IPS DF 19.7 (cell line): ENCODE results near the gene TRAF4.

Experiments used
- DNase-seq: peaks from one replicate; pipeline ENCODE4 v3.0.0-alpha.2; 2013; ENCODE audit warnings: low read depth, low spot score

The TRAF4 gene

GRCh38 chr17:28743243-28744103, at the start of gene TRAF4:
TRAF4 (plus strand) TSS chr17:28744011; CDS start chr17:28744113, 102 bp downstream.
- DNase-seq = peak; percentile 89

GRCh38 chr17:28698253-28698941, 45.4 kb upstream of the TRAF4 start:
- DNase-seq = no peak

GRCh38 chr17:28700278-28700677, 43.5 kb upstream of the TRAF4 start:
- DNase-seq = no peak

- no peak for DNase-seq
Observed at GRCh38 chr17:28700830-28701492, 42.9 kb upstream of the TRAF4 start.

- DNase-seq = no peak
Observed at GRCh38 chr17:28702026-28702751, 41.6 kb upstream of the TRAF4 start.

GRCh38 chr17:28702752-28703150, 41.1 kb upstream of the TRAF4 start:
- DNase-seq = no peak

- DNase-seq = no peak
Observed at GRCh38 chr17:28703552-28704218, 40.1 kb upstream of the TRAF4 start.

GRCh38 chr17:28704219-28704858, 39.5 kb upstream of the TRAF4 start:
- DNase-seq = no peak

GRCh38 chr17:28705074-28705659, 38.6 kb upstream of the TRAF4 start:
- no peak for DNase-seq

- no peak for DNase-seq
Observed at GRCh38 chr17:28705728-28706334, 38.0 kb upstream of the TRAF4 start.

GRCh38 chr17:28706471-28707338, 37.1 kb upstream of the TRAF4 start:
- DNase-seq = no peak

GRCh38 chr17:28707339-28707720, 36.5 kb upstream of the TRAF4 start:
- no peak for DNase-seq

GRCh38 chr17:28710861-28711722, 32.7 kb upstream of the TRAF4 start:
- DNase-seq = peak; percentile 76

- DNase-seq = no peak
Observed at GRCh38 chr17:28711723-28712031, 32.1 kb upstream of the TRAF4 start, which contains the start of gene PROCA1. PROCA1 (minus strand) TSS chr17:28711888; CDS start chr17:28711660, 228 bp downstream.

GRCh38 chr17:28712032-28712704, 31.6 kb upstream of the TRAF4 start:
- no peak for DNase-seq

- no peak for DNase-seq
Observed at GRCh38 chr17:28712705-28713415, 31.0 kb upstream of the TRAF4 start.

GRCh38 chr17:28714281-28714680, 29.5 kb upstream of the TRAF4 start:
- DNase-seq = no peak
